GM19463 (cell line): Measurements from ENCODE around the gene ATP2A2.
"Not testable (repeated sequence)": the region's sequence is repeated elsewhere in the genome, so short reads cannot be mapped to it uniquely, and the experiment has no call there.

Experiments
- ATAC-seq: cut with Tn5 transposase; IDR thresholded peaks from one replicate; pipeline ENCODE4 v1.9.1; 2021; ENCODE audit warnings: mild to moderate bottlenecking, moderate library complexity; ENCODE audit not compliant: unreplicated experiment

Gene ATP2A2

DNA sequence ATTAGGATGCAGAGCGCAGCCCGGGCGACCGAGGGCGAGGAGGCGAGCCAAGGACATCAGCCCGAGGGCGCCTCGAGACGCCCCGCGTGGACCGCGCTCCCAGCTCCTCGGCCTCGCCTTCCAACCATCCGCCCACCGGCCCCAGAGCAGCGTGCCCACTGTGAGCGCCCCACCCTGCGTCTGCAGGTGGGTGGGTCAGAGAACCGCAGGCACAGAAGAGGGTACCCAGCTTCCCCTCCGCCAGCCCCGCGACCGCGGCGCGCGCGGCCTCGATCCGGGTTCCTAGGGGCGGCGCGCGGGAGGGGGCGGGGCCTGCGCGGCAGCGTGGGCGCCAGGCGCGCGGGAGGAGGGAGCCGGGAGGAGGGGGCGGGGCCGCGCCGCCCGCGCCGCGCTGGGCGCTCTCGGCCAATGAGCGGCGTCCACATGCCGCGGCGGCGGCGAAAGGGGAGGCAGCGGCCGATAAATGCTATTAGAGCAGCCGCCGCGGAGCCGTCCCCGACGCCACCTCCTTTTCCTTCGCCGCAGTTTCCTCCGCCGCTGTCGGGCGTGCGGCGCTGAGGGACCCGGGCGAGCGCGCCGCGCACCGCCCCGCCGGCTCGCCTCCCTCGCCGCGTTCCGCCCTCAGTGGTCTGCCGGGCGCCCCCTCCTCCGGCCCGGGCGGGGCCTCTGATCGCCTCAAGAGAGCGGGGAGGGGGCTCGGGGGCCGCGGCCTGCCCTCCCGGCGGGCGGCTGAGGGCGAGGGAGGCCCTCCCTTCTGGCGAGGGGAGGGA, at the start of gene ATP2A2:
Gene ATP2A2 (plus strand): TSS at position 469 of the 770 bp plus-strand sequence. CDS start 543 bp downstream, outside the sequence.
- ATAC-seq, result peak; percentile 75

DNA sequence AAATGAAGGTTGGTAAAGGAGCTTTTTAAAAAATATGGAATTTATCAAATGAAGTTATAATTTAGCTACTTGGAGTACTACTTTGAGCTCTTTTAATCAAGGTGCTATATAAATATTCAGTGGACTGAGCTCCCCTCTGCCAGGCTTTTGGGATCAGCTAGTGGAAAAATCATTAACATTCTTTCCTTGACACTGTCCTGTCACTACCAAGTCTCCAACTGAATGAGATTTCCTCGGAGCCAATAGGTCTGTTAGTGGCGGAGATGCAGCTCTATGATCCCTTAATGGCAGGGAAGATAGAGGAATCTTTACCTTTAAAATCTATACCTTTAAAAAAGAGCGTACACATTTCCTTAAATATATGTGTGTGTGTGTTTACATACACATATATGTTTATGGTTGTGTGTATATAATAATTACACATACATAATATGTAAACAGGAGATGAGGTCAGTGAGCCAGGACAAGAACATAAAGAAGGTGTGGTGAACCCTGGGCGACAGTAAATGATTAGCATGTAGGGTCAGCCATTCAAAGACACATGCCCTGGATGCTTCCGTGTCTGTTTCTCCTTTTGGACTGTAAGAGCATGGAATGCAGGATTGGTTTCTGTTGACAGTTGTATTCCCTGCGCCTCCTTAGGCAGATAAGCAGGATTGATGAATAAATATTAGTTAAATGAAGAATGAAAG, 47.7 kb upstream of the ATP2A2 start:
- ATAC-seq, result no peak

DNA sequence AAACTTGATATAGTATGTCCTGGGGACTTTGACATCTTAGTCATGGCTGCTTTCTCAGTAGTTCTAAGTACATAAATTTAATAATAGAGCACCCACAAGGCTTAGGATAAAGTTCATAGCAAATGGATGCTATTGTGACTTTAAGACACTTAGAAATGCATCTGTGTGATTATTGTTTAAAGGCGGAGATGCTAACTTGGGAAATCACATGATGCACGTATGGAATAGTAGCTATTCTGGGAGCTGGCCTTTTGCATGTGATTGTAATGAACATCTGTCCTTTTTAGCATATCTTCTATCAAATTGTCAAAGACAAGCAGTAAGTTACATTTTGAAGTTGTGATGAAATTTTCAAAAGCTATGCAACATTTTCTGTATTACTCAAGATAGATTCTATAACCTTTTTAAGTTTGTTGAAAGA, 46.7 kb upstream of the ATP2A2 start:
- no peak for ATAC-seq

DNA sequence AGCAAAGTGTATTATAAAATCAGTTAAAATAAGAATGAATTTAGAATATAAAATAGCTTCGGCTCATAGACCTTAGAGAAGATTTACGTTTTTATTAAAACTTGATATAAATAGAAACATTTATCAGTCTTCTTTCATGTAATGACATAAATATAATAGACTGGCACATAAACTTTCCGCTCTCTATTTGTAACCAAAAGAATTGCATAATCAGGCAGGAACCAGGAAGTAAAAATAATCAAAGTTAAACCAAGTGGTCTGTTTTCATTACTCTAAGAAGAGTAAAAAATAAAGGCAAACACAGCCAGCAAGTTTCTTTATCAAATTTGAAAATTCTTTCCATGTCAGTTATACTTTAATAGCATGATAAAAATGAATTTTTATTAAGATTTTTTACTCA, 46.3 kb upstream of the ATP2A2 start:
- ATAC-seq, result no peak

DNA sequence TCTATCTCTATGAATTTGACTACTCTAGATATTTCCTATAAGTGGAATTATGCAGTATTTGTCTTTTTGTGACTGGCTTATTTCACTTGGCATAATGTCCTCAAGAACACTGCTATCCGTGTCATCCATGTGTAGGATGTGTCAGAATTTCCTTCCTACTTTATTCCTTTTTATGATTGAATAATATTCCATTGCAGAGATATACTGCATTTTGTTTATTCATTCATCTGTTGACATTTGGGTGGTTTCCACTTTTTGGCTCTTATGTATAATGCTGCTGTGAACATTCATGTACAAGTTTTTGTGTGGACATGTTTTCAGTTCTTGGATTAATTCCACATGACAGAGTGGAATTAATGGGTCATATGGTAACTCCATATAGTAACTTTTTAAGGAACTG, 45.7 kb upstream of the ATP2A2 start:
- no peak for ATAC-seq

DNA sequence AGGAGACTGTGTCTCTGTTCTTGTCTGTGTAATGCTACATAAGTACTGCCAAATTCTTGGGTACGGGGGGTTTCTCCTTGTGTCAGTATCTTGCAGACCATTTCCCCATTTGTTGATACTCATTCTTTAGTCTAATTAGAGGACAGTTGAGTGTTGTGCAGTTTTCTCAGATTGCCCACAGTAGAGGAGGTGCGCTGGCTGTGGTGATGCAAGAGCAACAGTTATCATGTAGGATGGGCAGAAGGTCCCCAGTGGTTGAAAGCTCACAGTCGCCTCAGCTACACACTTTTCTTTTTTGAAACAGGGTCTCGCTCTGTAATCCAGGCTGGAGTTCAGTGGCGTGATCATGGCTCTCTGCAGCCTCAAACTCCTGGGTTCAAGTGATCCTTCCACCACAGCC, 37.8 kb upstream of the ATP2A2 start:
- no peak for ATAC-seq

DNA sequence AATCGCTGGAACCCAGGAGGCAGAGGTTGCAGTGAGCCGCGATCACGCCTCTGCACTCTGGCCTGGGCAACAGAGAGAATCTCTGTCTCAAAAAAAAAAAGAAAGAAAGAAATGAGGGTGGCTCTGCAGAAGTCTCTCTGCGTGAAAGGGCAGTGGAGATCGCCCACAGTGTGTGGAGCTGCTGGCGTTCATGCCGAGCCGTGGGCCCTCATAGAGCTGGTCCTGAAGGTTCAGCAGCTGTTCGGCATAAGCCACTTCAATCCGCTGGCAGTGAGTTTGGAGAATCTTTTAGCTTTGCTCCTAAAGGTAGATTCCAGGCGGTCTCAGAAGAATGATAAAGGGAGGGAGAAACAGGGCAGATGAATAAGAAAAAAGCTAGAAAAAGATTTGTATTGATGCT, 36.7 kb upstream of the ATP2A2 start:
- ATAC-seq, result no peak

DNA sequence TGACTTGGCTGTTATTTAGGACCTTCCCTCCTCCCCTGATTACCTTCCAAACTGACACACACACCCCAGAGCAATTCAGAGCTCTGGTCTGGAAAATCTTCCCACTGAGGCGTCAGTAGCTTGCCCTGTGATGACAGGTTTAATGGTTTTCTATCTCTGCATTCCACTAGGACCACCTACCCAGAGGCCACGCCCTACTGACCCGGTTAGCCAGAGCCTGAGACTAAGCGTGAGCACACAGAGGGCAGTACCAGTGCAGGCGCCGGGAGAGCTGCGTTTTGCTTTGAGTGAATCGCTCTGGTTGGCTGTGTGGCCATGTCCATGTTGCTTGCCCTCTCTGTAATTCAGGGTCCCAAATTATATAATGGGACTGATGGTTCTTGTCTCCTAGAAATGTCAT, 36.2 kb upstream of the ATP2A2 start:
- ATAC-seq, result no peak

DNA sequence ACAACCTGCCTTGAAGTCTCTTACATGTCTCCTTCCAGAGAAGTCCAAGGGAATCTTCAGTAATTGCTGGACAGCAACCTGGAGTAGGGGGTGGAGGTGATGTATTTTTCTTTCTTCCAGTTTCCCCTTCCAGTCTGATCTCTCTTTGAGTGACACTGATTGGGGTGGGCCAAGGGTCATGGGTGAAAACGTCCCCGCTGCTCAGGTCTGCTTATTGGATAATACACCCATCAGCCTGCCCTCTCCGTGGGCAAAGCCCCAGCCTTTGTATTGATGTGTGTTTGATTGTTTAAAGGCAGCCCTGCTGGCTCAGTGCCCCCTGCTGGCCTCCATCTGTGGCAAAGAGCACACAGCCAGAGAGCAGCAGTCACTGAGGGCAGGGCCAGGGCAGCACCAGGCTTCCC, 35.7 kb upstream of the ATP2A2 start:
- ATAC-seq, result no peak

DNA sequence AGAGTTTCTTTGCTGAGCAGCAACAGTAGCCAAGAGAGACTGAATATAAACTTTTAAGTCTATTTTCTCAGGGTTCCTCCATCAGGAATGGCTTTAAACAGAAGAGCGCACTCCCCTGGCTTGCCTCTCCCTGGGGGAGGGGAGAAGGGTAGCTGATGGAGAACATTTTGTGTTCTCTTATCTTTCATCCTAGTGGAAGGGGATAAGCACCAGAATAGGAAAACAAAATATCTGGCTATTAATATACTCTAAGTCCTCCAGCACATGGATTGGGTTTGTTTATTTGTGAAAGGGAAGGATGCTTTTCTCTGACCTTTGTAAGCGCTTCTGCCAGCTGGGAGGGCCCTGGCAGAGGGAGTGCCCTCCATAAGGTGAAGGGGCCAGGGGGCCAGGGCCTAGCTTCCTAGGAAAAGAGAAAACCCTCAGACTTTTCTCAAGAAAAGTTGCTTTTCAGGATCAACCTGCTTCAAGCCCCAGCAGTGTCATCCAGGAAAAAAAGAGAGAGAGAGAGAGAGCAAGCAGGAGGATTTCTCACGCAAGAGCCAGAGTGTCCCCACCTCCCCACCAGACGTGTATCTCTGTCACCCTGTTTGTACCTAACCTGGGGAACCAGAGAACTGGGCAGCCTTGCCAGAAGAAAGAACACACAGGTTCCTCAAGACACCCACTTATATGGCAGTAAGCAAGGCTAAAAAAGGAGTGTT, 34.3 kb upstream of the ATP2A2 start:
- ATAC-seq, result no peak

DNA sequence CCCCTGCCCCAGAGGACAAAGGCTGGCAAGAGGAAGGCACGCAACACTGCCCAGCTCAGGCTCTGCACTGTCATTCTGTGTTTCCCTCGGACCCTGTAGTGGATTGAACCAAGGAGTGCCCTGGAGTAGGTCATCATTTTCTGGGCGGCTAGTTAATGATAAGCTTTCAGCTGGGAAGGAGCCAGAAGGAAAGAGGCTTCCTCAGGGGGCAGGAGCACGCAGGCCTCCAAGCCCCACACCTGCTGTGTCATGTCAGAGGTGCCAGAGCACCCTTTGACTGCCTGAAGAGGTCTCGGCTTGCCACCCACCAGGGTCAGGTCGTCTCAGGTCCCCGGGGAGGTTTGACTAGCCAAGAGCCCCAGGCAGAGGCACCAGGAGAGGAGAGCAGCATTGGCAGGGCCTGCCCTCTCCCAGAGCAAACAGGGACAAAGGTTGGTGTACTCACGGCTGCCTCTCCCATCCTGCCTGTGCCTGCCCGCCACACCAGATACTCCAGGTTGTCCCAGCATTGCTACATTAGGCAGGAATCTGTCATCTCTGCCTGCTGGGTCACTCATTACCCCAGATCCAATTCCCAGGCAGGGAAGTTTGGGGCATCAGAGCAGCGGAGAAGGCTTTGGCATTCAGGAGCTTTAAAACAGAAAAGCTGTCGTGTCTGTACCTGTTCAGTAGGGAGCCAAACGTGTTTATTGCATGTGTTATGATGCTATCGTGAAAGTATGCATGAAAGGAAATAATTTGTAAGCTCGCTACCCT, 33.5 kb upstream of the ATP2A2 start:
- ATAC-seq, result no peak

DNA sequence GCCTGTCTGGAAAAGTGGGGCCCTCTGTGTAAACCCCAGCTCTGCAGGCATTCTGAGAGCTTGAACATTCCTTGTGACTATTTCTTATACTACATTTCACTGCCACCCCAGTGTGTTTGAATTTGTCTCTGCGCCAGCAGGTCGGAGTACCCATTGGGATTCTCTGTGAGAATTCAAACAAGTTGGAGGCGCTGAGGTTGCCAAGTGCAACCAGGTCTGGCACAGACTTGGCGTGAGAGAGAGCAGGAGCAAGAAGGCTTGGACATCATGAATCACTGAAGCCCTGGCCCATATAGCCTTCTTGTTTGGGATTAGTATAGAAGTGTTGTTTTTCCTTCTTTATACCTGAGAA, 33.0 kb upstream of the ATP2A2 start:
- ATAC-seq, result no peak

DNA sequence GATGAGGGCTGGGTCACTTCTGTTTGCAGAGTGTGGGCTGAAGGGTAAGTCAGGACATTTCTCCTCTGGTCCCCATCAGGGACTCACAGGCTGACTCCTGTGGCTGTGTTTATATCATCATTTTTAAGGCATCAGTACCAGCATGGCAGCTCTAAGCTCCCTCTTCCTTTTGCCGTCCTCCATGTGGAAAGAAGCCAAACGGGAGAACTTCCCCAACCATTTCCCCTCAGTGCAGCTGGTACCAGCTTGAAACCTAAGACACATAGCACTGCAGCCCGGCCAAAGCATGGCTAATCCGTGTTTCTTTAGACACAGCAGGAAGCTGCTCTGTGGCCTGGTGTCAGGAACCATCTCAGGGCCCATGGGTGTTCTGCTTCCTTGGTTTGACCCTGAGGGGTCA, 31.9 kb upstream of the ATP2A2 start:
- ATAC-seq, result no peak

DNA sequence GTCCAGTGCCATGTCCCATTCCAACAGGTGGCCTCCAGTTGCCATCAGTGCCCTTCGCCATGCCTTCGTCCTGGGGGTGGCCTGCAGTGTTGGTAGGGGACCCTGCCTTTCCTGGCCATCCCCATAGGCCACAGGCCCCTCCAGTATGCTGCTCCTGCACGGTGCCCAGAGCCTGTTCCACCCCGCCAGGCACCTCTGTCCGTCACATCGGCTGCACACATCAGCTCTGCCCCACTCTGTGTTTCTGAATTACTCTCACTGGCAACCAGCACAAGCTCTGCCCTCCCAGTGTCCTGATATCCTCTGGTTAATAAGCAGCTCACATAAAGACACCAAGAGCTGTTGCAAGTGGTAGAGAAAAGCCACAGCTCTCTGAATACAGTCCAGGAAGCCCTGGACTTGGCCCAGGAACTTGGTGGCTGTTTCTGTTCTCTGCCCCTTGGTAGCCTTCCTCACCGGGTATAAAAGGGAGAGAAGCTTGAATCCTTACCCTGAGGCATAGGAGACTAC, 31.3 kb upstream of the ATP2A2 start:
- peak; percentile 72 for ATAC-seq

DNA sequence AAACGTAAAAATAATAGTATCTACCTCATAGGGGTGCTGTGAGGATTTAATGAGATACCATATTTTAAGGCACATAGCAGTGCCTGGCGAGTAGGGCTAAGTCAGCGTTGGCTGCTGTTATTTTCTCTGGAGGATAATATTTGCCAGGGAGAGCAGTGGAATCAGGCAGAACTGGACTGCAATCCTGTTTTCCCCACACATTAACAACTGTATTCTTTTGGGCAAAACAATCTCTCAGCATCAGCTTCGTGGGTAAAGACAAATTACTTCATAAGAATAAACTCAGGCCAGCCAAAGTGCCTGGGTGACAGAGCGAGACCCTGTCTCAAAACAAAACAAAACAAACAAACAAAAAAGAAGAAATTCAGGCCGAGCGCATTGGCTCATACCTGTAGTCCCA, 29.7 kb upstream of the ATP2A2 start:
- ATAC-seq, result no peak

DNA sequence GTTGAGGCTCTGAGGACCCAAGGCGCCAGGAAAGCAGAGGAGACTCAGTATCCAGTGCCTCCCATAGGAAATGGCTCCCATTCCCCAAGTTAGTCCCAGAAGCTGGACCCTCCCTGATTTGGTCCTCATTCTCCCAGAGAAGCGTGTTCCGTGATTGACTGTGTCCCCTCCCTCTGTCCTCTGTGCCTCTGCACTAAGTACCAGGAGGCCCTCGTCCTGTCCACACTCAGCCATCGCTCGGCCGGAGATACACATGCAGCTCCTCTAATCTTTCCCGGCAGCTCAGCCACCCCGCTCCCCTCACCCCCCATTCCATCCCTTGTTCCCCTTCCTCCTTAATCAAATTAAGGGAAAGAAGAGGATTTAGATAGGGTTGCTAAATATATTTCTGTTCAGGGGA, 28.3 kb upstream of the ATP2A2 start:
- ATAC-seq, result no peak

DNA sequence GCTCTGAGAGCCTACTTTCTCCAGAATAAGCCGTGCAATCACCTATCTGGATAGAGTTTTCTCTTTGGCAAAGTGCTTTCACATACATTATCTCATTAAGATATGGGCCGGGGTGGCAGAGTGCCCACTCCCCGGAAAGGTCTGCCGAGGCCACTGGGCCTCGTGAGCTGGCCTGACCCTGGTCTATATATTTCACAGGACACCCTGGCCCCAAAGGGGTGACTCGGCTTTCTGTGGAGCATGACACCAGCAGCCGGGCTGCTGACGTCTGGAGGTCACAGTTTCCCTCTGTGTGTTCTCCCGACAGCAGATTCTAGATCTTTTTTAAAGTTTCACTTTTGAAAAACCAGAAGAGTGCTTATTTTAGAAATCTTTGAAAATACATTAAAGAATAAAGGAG, 27.9 kb upstream of the ATP2A2 start:
- no peak for ATAC-seq

DNA sequence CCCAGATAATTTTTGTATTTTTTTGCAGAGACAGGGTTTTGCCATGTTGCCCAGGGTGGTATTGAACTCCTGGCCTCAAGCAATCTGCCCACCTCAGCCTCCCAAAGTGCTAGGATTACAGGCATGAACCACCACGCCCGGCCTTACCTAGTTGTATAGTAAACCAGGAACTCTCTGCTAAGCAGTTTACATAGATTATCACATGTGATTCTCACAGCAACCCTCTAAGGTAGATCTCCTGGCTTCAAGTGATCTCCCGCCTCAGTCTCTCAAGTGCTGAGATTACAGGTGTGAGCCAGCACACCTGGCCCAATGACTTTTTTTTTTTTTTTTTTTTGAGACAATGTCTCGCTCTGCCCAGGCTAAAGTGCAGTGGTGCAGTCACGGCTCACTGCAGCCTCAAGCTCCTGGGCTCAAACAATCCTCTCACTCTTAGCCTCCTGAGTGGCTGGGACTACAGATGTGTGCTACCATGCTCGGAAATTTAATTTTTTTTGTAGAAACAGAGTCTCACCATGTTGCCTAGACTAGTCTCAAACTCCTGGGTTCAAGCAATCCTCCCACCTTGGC, 26.0 kb upstream of the ATP2A2 start:
- ATAC-seq, result no peak

DNA sequence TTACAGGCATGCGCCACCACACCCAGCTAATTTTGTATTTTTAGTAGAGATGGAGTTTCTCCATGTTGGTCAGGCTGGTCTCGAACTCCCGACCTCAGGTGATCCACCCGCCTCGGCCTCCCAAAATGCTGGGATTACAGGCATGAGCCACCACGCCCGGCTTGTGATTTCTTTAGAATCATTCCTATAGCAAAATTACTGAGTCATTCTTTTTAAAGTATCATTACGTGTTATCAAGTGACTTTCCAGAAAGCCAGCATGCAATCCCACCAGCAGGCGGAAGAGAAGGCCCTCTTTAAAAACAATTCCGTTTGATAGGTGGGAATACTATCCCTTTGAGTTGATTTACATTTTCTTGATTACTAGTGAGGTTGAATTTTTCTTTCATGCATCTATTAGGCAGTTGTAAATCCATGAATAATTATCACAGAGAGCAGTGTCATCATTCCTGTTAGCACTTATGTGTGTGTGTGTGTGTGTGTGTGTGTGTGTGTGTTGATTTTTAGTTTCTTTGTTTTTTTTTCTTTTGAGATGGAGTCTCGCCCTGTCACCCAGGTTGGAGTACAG, 25.1 kb upstream of the ATP2A2 start:
- not testable (repeated sequence) for ATAC-seq

DNA sequence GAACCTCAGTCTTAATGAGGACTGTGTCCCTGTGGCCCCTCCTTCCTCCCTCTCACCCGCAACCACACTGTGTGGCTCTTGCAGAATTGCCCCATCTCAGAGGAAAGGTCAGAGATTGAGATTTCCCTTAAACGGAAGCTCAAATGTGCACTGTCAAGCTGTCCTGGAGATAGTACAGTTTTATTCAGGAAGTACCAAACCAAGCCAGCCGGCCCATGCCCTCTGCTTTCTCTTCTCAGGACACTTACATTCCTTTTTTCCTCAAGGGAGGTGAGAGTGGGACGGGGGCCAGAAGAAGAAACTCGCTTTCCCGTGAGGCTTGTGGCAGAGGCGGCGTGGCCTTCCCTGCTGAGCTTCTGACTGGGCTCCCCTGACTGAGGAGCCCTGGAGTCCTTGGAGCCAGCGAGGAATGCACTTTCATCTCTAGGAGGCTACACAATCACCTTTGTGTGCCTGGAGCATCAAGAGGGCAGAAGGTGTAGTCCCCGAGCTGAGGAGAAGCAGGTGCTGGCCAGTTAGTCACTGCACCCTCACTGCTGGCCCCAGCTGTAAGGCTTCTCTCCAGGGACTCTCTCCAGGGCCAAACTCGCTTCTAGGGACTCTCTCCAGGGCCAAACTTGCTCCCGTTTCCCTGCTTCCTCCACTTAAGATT, 24.1 kb upstream of the ATP2A2 start:
- no peak for ATAC-seq
